Activated CD4-positive, alpha-beta T cell treated with anti-CD3 and anti-CD28 coated beads, Interleukin-2, Interleukin-6, amounts not matched to agents 100 ng/mL and 50 ng/mL, durations not matched to agents 16 hours and 8 hours (primary cell): ENCODE measurements around the gene MMP10.

Experiments used
- DNase-seq: peaks from one replicate; pipeline ENCODE4 v3.0.0-alpha.2; 2020

Gene MMP10

GRCh38 chr11:102722821-102723220, 57.6 kb downstream of the MMP10 start:
- DNase-seq: no peak
